HG02970 (cell line): ENCODE data around the gene XRRA1.

Experiments used
- ATAC-seq: cut with Tn5 transposase; IDR thresholded peaks from one replicate; pipeline ENCODE4 v1.9.1; 2021; ENCODE audit warnings: mild to moderate bottlenecking, moderate library complexity, moderate number of reproducible peaks; ENCODE audit not compliant: unreplicated experiment, low FRiP score

XRRA1 gene

GRCh38 chr11:74951226-74951625 is 2.3 kb upstream of the XRRA1 start:
- no peak for ATAC-seq

DNA sequence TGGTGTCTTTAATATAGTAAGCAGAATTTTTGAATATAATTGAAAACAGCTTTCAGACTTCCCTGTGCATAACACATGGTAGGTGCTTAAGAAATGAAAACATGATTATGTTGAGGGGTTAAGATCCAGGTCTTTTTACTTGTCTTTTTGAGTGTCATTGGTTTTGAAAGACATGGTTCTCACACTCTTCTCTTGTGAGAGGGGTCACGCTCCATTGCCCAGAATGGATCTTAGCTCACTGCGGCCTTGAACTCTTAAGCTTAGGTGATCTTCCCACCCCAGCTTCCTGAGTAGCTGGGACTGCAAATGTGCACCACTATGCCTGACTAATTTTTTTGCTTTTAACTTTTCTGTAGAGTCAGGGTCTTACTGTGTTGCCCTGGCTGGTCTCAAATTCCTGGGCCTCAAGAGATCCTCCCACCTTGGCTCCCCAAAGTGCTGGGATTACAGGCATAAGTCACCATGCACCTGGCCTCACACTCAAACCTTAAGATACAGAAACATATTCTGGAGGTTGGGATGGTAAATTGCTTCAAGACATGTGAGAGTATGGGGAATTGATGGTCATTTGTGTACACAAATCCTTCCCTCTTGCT is 1.6 kb upstream of the XRRA1 start:
- ATAC-seq: no peak

DNA sequence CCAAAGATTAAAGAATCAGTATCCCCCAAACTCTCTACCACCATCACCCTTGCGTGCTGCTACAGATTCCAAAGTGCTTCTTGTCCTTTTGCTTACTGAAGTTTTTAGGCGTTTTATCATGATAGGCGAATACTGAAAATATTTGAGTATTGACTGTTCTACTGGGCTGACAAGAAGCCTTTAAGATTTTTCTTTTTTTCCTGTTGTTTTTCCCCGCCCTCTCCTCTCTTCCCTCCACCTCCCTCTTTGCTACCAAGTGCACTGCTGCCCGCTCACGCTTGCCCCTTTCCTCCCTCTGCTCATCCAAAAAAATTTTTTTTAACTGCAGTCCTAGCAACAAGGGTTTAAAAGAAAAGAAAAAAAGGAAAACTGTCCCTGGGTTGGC is 854 bp upstream of the XRRA1 start:
- ATAC-seq: no peak

DNA sequence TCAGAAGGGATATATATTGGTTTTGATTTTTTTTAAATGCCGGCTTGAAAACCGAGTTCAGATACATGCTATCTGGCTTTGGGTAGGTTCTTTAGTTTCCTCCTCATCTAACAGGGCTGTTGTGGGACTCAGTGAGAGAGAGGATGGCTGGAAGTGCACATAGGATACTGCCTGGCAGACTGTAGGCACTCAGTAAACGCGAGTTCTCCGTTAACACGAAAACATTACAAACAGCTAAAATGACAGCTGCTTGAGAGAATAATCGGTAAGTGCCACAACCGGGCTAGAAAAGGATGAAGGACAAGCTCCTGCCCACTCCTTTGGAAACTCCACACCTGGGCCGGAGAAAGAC is 369 bp downstream of the XRRA1 start:
- ATAC-seq: peak; percentile 14

GRCh38 chr11:74942073-74942759 is 6.7 kb downstream of the XRRA1 start:
- no peak for ATAC-seq

DNA sequence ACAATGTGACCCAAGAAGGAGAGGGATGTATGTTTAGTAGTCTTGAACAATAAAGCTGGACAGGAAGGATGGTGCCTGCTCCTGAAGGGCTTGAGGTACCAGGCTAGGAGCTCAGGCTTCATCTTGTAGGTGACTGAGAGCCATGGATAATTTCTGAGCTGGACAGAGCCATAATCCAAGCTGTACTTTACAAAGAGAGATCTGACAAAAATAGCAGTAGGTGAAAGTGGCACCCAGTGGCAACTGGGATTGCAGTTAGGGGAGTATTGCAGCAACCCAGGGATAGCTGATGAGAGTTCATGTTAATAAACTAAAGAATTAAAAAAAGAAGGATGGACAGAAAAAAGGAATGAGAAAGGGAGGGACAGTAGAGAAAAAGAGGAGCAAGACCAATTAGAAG is 7.4 kb downstream of the XRRA1 start:
- no peak for ATAC-seq

GRCh38 chr11:74937696-74938475 is 11.0 kb downstream of the XRRA1 start:
- ATAC-seq: no peak

- ATAC-seq: no peak
These were observed 11.9 kb downstream of the XRRA1 start for GRCh38 chr11:74936976-74937375.

- ATAC-seq: no peak
These were observed 12.8 kb downstream of the XRRA1 start for GRCh38 chr11:74936087-74936486.

GRCh38 chr11:74935285-74935684 is 13.6 kb downstream of the XRRA1 start:
- no peak for ATAC-seq

- ATAC-seq: no peak
These were observed 15.1 kb downstream of the XRRA1 start for GRCh38 chr11:74933765-74934164.

DNA sequence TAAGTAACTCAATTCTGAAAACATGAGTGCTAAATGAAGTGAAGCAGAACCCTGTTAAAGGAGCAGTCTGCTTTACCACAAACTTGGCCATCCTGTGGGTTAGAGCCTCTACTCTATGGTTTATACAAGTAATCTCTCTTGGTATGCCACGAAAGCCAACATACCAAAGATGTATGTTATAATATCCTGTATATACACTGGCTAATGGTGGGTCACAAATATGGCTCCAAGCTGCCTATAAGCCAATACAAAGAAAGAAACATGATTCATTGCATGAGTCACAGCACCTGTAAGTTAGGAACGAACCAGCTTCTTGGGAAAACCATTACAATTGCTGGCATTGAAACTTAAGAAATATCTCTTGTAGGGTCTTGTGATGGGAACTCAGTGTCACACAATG is 16.1 kb downstream of the XRRA1 start:
- no peak for ATAC-seq

DNA sequence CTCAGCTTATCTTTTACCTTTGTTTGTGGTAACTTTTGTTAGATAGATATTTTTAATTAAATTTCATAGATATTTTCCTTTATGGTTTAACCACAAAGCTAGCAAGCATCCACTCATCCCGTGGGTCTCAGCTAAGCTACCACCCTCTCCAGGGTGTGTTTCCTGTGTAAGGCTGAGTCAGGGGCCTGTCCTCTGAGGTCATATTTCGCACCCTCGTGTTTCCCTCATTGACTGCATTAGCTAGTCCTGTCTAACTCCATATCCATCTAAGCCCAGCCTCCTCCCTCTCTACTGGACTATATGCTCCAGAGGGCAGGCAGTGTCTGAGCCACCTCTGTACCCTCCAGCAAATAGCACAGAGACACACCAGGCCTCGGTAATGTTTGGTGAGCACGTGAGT is 16.7 kb downstream of the XRRA1 start:
- ATAC-seq: no peak

GRCh38 chr11:74929431-74930363 is 19.2 kb downstream of the XRRA1 start:
- ATAC-seq: no peak

GRCh38 chr11:74927496-74927895 is 21.4 kb downstream of the XRRA1 start:
- ATAC-seq: no peak

DNA sequence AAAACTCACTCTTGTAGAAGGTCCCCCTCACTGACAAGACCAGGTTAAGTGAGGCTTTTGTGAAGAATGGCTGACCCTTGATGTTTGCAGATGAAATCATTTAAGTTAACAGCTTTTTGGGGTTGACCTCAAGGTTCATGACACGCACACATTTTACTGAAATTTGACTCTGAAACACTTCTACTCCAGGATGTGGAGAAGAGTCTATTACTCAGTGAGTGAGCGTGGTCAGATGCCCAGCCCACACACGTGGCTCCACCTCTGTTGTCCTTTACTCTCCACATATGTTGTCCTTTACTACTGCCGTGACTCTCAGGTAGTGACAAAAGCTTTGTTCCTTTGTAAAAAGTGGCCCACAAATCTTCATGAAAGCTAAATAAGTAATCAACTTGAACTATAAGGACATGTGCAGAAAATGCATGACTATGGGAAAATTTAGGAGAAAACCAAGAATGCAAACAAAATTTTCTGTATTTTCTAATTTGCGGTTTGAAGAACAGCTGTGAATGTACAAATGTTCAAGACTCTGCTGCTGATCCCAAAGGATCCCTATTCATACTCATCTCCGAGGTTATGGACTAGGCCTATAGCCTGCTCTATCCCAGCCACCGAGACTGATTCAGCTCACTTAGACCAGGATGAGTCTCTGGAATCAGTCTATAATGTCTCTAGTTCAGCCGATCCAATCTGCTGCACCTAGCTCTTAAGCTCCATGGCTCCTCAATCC is 22.4 kb downstream of the XRRA1 start:
- no peak for ATAC-seq

- ATAC-seq: no peak
These were observed 23.6 kb downstream of the XRRA1 start for GRCh38 chr11:74925281-74925680.

GRCh38 chr11:74923125-74923524 is 25.8 kb downstream of the XRRA1 start:
- no peak for ATAC-seq

- ATAC-seq: no peak
These were observed 39.1 kb downstream of the XRRA1 start for GRCh38 chr11:74909812-74910211.

GRCh38 chr11:74909385-74909784 is 39.5 kb downstream of the XRRA1 start:
- no peak for ATAC-seq
